Thoracic aorta (tissue), 2 donors: Measurements from ENCODE around the gene SESN3. TPM values are rescaled to one million over a fixed set of nuclear protein-coding genes. Genes with fewer than 3 reads are reported as not detected.
A peak's percentile ranks its signal among the peaks of the same experiment; 100 is the strongest.
"Not testable (repeated sequence)": the region's sequence is repeated elsewhere in the genome, so short reads cannot be mapped to it uniquely, and the experiment has no call there.

Source experiments
- ATAC-seq: fragments of 150-250 bp; one replicate; pipeline ENCODE4 v1.8.0; 2017; ENCODE audit warnings: low read depth; ENCODE audit not compliant: insufficient number of reproducible peaks, low FRiP score
- DNase-seq: peaks from one replicate; pipeline ENCODE4 v3.0.0-alpha.2; 2020; ENCODE audit warnings: low spot score
- H3K27ac ChIP-seq, 2 donors: fragments of 200-600 bp; sonication (generic); 1 replicate in 1 of 2; 2 replicates in 1 of 2; pipeline ENCODE4 v1.5.1; 2016; ENCODE audit warnings: mild to moderate bottlenecking in 2 of 2, moderate library complexity in 2 of 2
- H3K27me3 ChIP-seq: fragments of 200-600 bp; sonication (generic); replicated peaks from 2 replicates; pipeline ENCODE4 v1.6.0; 2016; ENCODE audit warnings: mild to moderate bottlenecking; ENCODE audit not compliant: insufficient read depth
- H3K36me3 ChIP-seq: fragments of 200-600 bp; sonication (generic); one replicate; pipeline ENCODE4 v1.5.1; 2016
- H3K4me1 ChIP-seq, 2 donors: fragments of 200-600 bp; sonication (generic); 1 replicate in 1 of 2; 2 replicates in 1 of 2; pipeline versions ENCODE4 v1.5.1 to v1.6.0; 2016; ENCODE audit warnings: low read depth in 2 of 2, mild to moderate bottlenecking in 1 of 2; ENCODE audit not compliant: control insufficient read depth in 1 of 2
- H3K4me3 ChIP-seq: fragments of 200-600 bp; sonication (generic); 2 replicates; pipeline ENCODE4 v1.5.1; 2016; ENCODE audit warnings: mild to moderate bottlenecking
- H3K9me3 ChIP-seq: fragments of 200-600 bp; sonication (generic); 2 replicates; pipeline ENCODE4 v1.5.1; 2016
- total RNA-seq, 2 donors: library from RNA; depleted of rRNA; stranded (reverse); fragments of >200 nt; gene quantifications; one replicate each; pipeline versions ENCODE4 v1.1.0 to v1.2.3, GENCODE V29; 2016
- TF ChIP-seq, protein P1 (sequence below): fragments of 200-600 bp; sonication (generic); IDR thresholded peaks from one replicate; pipeline ENCODE4 v1.5.1; 2019; ENCODE audit warnings: antibody characterized with exemption

SESN3 gene
- total RNA-seq, 2 donors from 2014 or later: 37.9 to 41.3 TPM

DNA sequence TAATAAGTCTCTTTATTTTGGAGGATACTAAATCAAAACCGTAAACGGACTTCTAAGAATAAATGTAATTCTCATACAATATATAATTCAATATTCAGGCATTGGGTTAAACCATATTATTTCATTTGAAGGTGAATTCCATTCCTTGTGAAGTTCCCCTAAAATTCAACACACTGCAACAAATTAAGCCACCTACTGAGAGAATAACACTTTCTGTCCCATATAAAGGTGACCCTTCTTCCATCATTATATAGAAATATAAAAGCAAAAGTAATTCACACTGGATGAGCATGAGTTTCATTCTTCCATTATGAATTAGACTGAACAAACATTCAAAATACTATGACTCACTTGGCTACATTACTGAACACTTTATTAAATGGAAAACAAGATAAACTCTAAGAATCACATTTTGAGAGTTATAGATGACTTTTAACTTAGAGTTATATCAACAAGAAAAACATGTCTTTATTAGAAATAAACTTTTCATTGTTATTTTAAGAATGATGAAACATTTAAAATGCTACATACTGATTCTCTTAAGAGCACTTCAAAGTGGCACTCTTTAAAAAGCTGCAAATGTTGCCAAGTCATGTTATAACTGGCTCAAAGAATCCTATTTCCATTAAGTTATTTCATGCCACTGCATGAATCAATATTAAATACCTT, 2.8 kb downstream of the SESN3 start:
- Histone ChIP-seq H3K4me3 (peak overlapping the region; percentile 97), H3K4me1 (peaks cover 28% of the 10 kb centered on the region in 2 donors), H3K27ac (peak overlapping the region in 1 of 2 donors; percentile 31), H3K9me3 (no peaks in the 10 kb centered on the region), H3K27me3 (no peaks in the 10 kb centered on the region), H3K36me3 (no peaks in the 10 kb centered on the region)
- ATAC-seq: no peak
- TF ChIP-seq, protein P1, sequence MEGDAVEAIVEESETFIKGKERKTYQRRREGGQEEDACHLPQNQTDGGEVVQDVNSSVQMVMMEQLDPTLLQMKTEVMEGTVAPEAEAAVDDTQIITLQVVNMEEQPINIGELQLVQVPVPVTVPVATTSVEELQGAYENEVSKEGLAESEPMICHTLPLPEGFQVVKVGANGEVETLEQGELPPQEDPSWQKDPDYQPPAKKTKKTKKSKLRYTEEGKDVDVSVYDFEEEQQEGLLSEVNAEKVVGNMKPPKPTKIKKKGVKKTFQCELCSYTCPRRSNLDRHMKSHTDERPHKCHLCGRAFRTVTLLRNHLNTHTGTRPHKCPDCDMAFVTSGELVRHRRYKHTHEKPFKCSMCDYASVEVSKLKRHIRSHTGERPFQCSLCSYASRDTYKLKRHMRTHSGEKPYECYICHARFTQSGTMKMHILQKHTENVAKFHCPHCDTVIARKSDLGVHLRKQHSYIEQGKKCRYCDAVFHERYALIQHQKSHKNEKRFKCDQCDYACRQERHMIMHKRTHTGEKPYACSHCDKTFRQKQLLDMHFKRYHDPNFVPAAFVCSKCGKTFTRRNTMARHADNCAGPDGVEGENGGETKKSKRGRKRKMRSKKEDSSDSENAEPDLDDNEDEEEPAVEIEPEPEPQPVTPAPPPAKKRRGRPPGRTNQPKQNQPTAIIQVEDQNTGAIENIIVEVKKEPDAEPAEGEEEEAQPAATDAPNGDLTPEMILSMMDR: no peak
- DNase-seq: no peak

DNA sequence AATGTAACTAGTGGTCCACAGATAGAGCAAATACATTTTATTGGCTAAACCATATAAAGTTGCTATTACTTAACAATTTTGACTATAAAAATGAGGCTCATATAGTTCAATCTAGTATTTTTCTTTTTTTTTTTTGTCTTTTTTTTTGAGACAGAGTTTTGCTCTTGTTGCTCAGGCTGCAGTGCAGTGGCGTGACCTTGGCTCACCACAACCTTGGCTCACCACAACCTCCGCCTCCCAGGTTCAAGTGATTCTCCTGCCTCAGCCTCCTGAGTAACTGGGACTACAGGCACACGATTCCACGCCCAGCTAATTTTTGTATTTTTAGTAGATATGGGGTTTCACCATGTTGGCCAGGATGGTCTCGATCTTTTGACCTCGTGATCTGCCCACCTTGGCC, 3.9 kb downstream of the SESN3 start:
- H3K4me3 ChIP-seq, H3K27ac ChIP-seq: not testable (repeated sequence)
- peaks cover 20 to 22% of the 10 kb centered on the region in 2 donors for H3K4me1 ChIP-seq

DNA sequence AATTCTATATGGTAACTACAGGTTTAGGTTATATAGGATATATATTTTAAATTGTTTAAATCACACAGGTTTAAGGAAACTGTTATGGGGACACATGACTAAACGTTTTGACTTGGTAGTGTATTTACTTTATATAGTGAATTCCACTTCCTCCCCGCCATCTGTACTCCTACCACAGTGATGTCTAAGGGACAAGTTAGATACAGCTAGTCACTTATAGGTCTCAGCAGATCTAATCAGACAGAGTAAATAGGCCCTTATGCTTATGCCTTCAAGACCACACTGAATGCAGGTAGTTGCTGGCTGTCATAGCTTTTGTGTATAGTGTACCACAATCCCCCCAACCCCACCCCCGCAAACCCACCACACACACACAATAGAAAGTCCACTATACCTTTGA, 8.2 kb downstream of the SESN3 start:
- no peak overlapping the region for H3K27ac ChIP-seq
- ATAC-seq: no peak
- TF ChIP-seq, protein P1: no peak
- H3K9me3 ChIP-seq: no peaks in the 10 kb centered on the region
- H3K36me3 ChIP-seq: no peaks in the 10 kb centered on the region
- H3K4me3 ChIP-seq: no peak overlapping the region
- DNase-seq: no peak
- no peaks in the 10 kb centered on the region for H3K27me3 ChIP-seq
- peaks cover 0 to 6% of the 10 kb centered on the region in 2 donors for H3K4me1 ChIP-seq

More for the DNA sequence above, 3.9 kb downstream of the SESN3 start:
- ATAC-seq, H3K27me3 ChIP-seq, H3K9me3 ChIP-seq, DNase-seq, H3K36me3 ChIP-seq: not testable (repeated sequence)

DNA sequence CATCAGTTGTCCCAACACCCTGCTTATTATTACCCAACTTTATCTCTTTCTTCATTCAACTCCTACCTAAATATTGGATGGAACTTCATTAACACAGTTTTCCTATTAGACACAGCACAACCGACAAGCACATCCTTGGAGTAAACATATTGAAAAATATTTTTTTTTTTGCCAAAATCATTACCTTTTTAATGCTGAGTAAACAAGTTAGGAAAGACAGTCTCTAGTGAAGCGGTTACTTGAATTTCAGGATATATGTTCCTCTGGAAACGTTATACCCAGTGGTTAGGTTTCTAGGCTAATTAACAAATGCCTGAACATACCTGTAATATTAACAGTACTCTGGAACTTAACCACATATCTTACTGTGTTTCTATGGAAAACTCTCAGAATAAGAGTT, 11.4 kb downstream of the SESN3 start:
- H3K9me3 ChIP-seq: no peaks in the 10 kb centered on the region
- DNase-seq: no peak
- TF ChIP-seq, protein P1: no peak
- no peaks in the 10 kb centered on the region for H3K4me1 ChIP-seq
- ATAC-seq: no peak
- H3K4me3 ChIP-seq: no peak overlapping the region
- H3K27me3 ChIP-seq: no peaks in the 10 kb centered on the region
- H3K27ac ChIP-seq: no peak overlapping the region
- no peaks in the 10 kb centered on the region for H3K36me3 ChIP-seq

DNA sequence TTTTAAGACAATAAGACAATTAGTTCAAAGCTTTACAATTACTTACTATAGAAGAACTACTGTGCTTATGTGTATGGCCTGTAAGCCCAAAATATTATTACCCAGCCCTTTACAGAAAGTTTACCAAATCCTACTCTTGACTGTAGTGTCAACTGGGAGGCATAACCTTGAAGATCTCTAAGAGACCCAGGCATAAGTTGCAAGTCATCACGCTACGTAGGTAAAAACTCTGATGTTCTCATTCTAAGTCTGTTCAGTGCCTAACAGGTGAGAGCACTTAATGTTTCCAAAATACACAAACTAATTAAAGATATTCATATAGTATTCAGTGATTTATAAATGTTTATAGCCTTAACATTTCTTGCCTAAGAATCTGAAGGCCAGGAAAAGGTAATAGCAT, 12.9 kb downstream of the SESN3 start:
- no peaks in the 10 kb centered on the region for H3K9me3 ChIP-seq
- H3K36me3 ChIP-seq: no peaks in the 10 kb centered on the region
- ATAC-seq: no peak
- no peak overlapping the region for H3K27ac ChIP-seq
- TF ChIP-seq, protein P1: no peak
- H3K27me3 ChIP-seq: no peaks in the 10 kb centered on the region
- no peaks in the 10 kb centered on the region for H3K4me1 ChIP-seq
- DNase-seq: no peak
- no peak overlapping the region for H3K4me3 ChIP-seq

DNA sequence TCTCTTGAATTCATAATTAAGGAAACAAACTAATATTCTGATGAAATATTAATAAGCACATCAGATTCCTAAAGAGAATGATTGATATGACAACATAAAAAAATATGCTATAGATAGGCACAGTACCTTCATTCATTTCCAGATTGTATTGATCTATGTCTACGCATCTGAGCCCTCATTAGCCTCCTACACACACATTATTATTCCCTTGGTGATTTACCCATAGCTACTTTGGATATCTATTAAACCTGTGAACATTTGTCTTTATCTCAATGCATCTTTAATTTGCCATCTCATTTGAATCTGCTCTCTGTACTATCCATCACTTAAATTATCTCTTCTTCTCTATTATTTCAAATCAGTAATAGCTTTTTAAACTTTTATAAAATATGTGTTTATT, 18.4 kb downstream of the SESN3 start:
- no peak overlapping the region for H3K27ac ChIP-seq
- no peaks in the 10 kb centered on the region for H3K36me3 ChIP-seq
- no peak overlapping the region for H3K4me3 ChIP-seq
- no peaks in the 10 kb centered on the region for H3K4me1 ChIP-seq
- DNase-seq (no peak), ATAC-seq (no peak)
- H3K9me3 ChIP-seq: no peaks in the 10 kb centered on the region
- TF ChIP-seq, protein P1: no peak
- no peaks in the 10 kb centered on the region for H3K27me3 ChIP-seq

DNA sequence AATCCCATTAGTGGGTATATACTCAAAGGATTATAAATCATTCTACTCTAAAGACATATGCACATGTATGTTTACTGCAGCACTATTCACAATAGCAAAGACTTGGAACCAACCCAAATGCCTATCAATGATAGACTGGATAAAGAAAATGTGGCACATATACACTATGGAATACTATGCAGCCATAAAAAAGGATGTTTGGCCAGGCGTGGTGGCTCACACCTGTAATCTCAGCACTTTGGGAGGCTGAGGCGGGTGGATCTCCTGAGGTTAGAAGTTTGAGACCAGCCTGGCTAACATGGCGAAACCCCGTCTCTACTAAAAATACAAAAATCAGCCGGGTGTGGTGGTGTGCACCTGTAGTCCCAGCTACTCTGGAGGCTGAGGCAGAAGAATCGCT, 21.5 kb downstream of the SESN3 start:
- not testable (repeated sequence) for DNase-seq, ATAC-seq

More for the DNA sequence above, 21.5 kb downstream of the SESN3 start:
- not testable (repeated sequence) for H3K27me3 ChIP-seq, H3K9me3 ChIP-seq, H3K36me3 ChIP-seq, H3K4me3 ChIP-seq, H3K27ac ChIP-seq, H3K4me1 ChIP-seq
